HK-2 (cell line): Measurements from ENCODE around the gene NR2F1.

Experiments
- DNase-seq: peaks from one replicate; pipeline ENCODE4 v3.0.0-alpha.2; 2018; ENCODE audit not compliant: unreplicated experiment

NR2F1 gene

GRCh38 chr5:93636837-93637236, 53.8 kb downstream of the NR2F1 start:
- no peak for DNase-seq

- no peak for DNase-seq
Measured at GRCh38 chr5:93637697-93638096, 54.7 kb downstream of the NR2F1 start.

GRCh38 chr5:93642526-93642925, 59.5 kb downstream of the NR2F1 start:
- no peak for DNase-seq
